Measurements from ENCODE around the gene GNRHR. TPM values are rescaled to one million over a fixed set of nuclear protein-coding genes. Genes with fewer than 3 reads are reported as not detected.

GNRHR gene
- total RNA-seq, 1 donor from 2014 or later: not detected

GRCh38 chr4:67719953-67720617, 34.1 kb downstream of the GNRHR start:
- TF ChIP-seq CTCF (IDR thresholded peaks at IDR 0.05; ENCODE audit: insufficient read depth, low read length, poor library complexity, severe bottlenecking): no peak
- DNase-seq (ENCODE audit: low read depth): no peak
- no peaks in the 10 kb centered on the region for H3K27me3 ChIP-seq (ENCODE audit: control insufficient read depth, insufficient read depth, low read length)
- H3K36me3 ChIP-seq (ENCODE audit: control insufficient read depth, insufficient read depth, low read length): no peaks in the 10 kb centered on the region
- no peak overlapping the region for H3K4me3 ChIP-seq (ENCODE audit: low read depth, low read length)

- no peak for TF ChIP-seq CTCF (IDR thresholded peaks at IDR 0.05; ENCODE audit: insufficient read depth, low read length, poor library complexity, severe bottlenecking)
- no peak for DNase-seq (ENCODE audit: low read depth)
- no peaks in the 10 kb centered on the region for H3K27me3 ChIP-seq (ENCODE audit: control insufficient read depth, insufficient read depth, low read length)
- no peak overlapping the region for H3K4me3 ChIP-seq (ENCODE audit: low read depth, low read length)
- H3K36me3 ChIP-seq (ENCODE audit: control insufficient read depth, insufficient read depth, low read length): no peaks in the 10 kb centered on the region
These were observed 35.3 kb downstream of the GNRHR start for GRCh38 chr4:67718848-67719247.

- Histone ChIP-seq H3K27me3 (ENCODE audit: control insufficient read depth, insufficient read depth, low read length) (no peaks in the 10 kb centered on the region), H3K4me3 (ENCODE audit: low read depth, low read length) (no peak overlapping the region), H3K36me3 (ENCODE audit: control insufficient read depth, insufficient read depth, low read length) (no peaks in the 10 kb centered on the region)
- no peak for TF ChIP-seq CTCF (IDR thresholded peaks at IDR 0.05; ENCODE audit: insufficient read depth, low read length, poor library complexity, severe bottlenecking)
- no peak for DNase-seq (ENCODE audit: low read depth)
These were observed 36.6 kb downstream of the GNRHR start for GRCh38 chr4:67717586-67717985.

- no peak for TF ChIP-seq CTCF (IDR thresholded peaks at IDR 0.05; ENCODE audit: insufficient read depth, low read length, poor library complexity, severe bottlenecking)
- Histone ChIP-seq H3K36me3 (ENCODE audit: control insufficient read depth, insufficient read depth, low read length) (no peaks in the 10 kb centered on the region), H3K4me3 (ENCODE audit: low read depth, low read length) (no peak overlapping the region), H3K27me3 (ENCODE audit: control insufficient read depth, insufficient read depth, low read length) (no peaks in the 10 kb centered on the region)
- no peak for DNase-seq (ENCODE audit: low read depth)
These were observed 39.2 kb downstream of the GNRHR start for GRCh38 chr4:67714955-67715354.

DNA sequence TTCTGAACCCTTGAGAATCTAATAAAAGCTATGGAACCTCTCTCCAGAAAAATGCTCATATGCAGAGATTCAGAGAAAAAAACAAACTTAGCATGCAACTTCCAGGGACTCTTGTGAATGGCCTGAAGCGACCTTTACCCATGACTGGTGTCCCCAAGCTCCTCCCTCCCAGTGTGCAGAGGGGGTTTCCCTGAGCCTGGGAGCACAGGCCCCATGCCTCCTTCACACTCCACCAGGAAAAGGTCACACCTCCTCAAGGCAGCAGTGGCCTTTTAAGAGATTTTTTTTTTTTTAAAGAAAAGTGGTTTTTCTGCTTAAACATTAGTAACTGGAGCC, 40.0 kb downstream of the GNRHR start:
- no peak for TF ChIP-seq CTCF (IDR thresholded peaks at IDR 0.05; ENCODE audit: insufficient read depth, low read length, poor library complexity, severe bottlenecking)
- Histone ChIP-seq H3K36me3 (ENCODE audit: control insufficient read depth, insufficient read depth, low read length) (no peaks in the 10 kb centered on the region), H3K4me3 (ENCODE audit: low read depth, low read length) (no peak overlapping the region), H3K27me3 (ENCODE audit: control insufficient read depth, insufficient read depth, low read length) (no peaks in the 10 kb centered on the region)
- no peak for DNase-seq (ENCODE audit: low read depth)
